GM19397 (cell line): ENCODE results near the gene MAGI1.

Experiments used
- ATAC-seq: cut with Tn5 transposase; IDR thresholded peaks from one replicate; pipeline ENCODE4 v1.9.1; 2021; ENCODE audit warnings: mild to moderate bottlenecking, moderate library complexity; ENCODE audit not compliant: unreplicated experiment

Gene MAGI1

DNA sequence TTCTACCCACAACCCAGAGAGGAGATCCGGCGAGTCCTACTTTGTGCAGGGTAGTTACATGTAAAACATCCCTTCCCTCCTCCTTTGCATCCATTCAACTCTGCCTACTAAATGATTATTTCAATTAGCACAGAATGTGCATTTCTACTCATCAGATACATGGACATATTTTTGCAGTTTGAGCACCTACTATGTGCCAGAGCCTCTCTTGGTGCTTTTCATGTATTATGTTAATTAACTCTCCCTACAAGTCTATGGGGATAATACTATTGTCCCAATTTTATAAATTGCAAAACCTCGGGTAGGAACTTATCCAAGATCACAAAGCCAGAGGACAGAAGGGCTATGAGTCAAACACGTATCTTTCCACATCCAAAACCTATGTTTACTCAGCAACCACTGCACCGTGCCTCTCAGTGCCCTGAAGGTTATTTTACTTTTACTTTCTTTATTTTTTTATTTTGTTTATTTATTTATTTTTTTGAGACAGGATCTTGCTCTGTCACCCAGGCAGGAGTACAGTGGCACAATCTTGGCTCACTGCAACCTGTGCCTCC, 432.8 kb downstream of the MAGI1 start:
- ATAC-seq: no peak

DNA sequence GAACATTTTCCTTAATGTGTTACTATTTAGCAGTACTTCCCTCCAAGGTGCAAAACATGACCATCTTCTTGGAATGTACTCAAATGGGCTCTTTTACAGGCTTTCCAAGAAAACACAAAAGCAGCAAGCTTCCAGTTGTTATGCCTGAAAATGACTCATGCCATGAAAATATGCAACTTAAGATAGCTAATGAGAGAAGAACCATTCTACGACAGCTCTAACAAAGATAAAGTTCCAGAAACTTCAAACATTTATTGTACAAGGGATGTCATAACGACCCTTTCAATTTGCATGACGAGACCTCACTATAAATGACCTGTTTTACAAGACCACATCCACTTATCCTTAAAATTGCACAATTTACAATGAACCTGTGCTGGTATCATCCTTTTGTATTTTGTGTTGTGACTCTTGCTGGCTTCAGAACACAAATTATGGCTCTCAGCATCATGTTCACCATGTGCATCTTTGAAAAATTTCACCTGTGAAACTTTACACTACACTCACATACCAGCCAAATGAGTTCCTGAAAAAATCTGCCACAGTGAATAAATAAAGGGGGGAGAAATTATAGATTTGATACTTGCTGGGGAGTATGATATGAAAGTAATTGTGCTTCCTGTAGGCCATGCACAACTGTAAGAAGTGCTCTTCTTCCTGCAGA, 433.7 kb downstream of the MAGI1 start:
- ATAC-seq: no peak

DNA sequence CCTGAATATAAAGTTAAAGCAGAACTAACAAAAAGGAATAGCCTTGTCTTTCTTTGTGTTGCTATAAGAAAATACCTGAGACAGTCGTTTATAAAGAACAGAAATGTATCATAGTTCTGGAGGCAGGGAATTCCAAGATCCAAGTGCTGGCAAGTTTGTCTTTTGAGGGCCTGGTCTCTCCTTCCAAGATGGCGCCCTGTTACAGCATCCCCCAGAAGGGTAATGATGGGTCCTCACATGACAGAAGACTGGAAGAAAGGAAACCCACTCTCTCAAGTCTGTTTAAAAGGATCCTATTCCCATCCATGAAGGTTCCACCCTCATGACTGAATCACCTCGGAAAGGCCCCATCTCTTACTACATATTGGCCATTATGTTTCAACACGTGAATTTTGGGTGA, 435.1 kb downstream of the MAGI1 start:
- ATAC-seq: no peak

DNA sequence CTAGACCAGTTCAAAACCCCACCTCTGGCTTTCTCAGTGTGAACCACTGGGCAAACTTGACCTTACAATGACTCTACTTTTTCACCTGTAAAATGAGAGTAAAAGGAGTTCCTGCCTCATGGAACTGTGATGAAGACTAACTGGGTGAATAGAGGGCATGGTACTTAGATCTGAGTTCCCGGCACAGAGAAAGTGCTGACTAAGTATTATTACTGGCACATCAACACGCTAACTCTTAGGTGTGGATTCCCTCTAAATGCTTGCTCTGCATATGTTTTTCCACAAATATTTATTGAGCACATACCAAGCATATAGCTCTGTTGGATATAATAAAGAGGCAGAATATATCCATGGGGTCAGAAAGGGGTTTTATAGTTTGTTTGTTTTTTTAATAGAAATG, 437.8 kb downstream of the MAGI1 start:
- ATAC-seq: no peak

DNA sequence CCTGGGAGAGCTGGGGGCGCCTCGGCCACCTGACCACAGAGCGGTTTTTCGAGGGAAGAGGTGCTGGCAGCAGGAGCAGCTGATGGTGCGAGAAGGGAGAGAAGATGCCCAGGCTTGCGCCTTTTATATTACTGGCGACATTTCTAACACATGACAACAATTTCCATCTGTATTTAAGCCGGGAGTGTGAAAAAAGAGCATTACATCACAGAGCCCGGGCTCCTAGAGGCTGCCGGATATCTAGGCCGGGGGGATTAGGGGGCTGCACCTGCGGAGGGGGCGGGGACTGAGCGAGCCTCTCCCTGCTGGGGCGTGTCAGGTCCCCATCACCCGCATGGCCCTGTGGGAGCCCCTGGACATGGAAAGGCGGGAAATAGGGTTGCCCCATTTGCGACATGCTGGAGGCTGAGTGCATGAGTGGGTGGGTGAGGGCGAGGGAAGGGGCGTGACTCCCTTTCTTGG, 440.7 kb downstream of the MAGI1 start:
- ATAC-seq: no peak

DNA sequence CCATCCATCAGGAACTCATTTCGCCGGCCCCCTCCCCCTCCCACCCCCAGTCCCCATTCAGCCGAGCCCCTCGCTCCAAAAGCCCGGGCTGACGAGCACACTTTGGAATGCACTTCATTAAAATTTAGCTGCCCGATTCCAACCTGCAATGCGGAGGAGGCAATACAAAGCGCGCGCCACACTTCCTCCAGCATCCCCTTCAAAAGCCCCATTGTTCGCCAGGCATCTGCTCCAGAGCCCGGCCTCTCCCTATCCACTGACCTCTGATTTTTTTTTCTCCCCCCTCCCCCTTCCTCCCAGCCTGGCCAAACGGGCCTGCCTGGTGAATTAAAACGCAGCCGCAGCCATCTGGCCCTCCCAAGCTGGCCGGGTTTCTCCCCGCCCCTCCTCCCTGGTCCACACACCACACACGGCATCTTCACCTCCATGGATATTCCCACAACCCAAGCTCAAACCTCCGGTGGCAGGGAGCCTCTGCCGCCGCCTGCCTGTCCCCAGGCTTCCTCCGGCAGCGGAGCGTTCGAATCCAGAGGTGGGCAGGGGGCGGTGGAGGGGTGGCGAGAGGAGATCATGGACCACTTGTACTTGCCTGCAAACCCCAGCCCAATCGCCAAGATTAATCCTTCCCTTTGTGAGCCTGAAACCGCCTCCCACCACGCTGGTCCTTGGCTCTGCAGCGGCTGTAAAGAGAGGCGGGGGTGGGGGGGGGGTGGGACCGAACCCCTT, 441.3 kb downstream of the MAGI1 start:
- ATAC-seq: no peak

DNA sequence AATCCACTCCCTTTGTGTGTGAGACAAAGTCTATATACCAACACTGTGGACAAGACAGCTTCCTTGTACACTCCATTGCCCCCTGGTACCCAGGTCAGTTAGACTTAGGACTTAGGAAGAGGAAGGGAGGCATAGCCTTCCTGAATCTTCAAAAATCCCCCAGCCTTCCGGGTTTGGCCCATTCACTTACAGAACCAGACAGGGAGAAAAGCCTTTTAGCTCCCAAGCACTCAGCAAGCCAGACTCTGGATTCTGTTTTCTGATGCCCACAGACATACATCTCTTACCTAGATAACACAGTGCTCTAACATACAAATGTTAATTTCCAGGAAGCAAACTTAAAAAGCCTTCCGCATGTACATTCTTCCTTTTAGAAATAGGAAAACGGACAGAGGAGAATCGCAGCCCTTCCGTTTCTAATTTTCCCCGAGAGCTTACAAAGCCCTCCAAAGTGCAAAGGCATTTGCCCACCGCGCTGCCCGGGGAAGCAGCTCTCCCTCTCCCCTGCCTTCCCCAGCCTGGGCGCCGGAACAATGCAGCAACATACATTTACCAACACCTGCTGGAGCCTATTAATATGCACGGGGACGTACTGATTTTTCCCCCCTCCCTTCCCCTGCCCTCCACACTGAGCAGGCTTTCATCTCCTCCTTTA, 442.0 kb downstream of the MAGI1 start:
- ATAC-seq: no peak

DNA sequence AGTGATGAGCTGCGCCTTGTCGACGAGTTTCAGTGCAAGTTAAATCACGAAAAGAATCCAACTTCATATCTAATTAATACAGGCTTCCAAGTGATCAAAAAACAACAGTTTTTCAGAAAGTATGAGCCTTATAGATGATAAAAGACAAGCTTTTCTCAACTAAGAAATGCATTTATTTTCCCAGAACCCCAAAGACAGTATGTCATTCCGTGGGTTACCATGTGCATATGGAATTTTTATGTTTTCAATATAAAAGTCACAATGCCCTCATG, 442.8 kb downstream of the MAGI1 start:
- ATAC-seq: no peak

DNA sequence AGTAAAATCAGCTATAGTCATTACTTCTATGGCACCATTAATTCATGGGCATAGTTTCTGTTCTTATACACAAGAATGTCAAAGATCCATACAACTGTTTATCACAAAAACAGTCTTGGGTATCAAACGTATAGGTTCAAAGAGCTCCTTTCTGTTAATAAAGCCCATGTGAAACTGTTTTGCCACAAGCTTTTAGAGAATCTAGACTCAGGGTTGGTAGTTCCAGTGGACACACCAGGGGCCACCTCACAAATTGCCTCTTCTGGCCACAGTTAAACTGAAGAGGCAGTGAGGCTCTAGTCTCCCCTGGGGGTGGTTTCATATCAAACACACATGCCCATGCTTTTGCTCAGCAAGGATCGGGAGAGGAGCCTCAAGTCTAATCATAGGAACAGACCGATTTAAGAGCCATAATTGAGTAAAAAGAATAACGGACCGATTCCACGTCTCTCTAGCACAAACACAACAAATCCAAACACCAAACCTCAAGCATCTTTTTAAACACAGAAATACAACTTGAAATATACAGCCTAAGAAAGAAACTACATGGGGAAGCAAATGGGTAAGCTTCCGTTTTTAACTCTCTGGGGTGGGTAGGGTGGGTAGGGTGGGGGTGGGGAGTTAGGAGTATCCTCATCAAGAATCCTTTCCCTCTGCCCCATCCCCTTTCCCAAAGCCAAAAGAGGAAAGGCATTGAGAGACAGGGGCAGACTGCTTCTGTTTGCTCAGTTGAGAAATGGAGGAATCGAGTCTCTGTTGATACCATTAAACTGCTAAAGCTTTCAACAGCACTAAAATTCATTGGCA, 443.3 kb downstream of the MAGI1 start:
- no peak for ATAC-seq

DNA sequence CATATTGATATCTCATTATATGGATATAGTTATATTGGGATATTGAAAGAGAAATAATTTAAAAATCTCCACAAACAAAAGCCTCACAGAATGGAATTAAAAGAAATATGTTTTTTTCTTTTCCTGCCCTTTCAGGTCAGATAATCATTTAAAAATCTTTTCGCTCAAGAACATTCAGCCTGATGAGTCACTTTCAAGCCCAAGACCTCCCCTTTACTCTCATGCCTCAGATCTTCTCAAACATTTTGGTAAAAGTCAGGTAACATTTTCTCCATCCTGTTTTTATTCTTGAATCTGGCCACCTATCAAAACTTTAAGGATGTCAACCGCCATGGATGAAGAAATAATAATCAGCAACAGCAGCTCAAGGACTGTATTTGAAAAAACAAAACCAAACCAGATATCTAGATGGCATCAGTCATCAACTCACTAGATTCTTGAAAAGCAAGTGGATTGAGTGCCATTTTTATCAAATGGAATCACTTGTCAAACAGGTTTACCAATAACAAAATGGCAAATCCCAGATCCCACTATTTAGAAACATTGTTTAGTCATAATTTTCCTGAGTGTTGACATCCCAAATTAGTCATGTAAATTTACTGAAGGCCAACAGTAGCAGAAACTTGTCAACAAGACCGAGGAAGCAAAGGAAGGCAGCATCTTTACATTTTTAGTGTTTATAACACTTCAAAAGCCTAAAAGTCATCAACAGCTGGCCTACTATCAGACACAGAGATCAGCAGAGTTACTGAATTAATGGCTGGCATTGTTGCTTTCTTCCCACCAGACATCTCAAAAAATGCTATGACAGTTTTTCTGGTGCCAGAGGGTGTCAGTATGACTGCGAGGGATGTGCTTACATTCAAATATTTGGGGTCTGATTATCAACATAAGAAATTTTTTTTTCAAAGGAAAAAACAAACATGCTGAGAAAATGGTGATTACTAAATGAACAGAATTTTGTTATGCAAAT, 444.7 kb downstream of the MAGI1 start:
- no peak for ATAC-seq

DNA sequence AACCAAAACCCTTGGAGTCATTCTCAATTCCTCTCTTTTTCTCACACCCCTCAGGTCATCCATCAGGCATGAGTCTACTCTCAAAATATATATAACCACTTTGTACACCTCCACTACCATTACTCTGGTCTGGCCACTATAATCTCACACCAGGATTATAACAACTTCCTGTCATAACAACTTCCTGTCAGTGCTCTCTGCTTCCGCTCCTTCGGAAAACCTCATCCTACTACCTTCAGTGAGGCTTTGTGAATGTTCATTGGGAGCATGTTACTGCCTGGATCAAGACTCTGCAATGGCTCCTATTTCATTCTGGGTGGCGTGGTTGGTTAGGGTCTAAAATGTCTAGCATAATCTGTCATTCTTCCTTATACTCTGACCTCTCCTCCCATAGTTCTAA, 447.4 kb downstream of the MAGI1 start:
- no peak for ATAC-seq

DNA sequence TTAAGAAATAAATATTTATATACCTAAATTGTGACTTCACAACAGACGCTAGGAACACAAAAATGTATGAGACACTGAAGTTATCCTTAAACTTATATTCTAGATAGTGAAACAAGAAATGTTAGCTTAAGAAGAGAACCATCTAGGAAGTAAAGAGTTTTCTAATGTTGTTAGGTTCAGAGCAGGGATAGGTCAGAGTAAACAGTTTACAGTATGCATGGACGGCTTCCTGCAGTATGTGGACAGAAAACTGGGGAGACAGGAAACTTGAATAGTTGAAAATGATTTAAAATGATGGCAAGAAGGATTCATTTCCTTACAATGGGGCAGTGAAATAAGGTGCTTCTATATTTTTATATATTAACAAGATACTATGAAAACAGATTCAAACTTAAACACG, 449.8 kb downstream of the MAGI1 start:
- ATAC-seq: no peak

DNA sequence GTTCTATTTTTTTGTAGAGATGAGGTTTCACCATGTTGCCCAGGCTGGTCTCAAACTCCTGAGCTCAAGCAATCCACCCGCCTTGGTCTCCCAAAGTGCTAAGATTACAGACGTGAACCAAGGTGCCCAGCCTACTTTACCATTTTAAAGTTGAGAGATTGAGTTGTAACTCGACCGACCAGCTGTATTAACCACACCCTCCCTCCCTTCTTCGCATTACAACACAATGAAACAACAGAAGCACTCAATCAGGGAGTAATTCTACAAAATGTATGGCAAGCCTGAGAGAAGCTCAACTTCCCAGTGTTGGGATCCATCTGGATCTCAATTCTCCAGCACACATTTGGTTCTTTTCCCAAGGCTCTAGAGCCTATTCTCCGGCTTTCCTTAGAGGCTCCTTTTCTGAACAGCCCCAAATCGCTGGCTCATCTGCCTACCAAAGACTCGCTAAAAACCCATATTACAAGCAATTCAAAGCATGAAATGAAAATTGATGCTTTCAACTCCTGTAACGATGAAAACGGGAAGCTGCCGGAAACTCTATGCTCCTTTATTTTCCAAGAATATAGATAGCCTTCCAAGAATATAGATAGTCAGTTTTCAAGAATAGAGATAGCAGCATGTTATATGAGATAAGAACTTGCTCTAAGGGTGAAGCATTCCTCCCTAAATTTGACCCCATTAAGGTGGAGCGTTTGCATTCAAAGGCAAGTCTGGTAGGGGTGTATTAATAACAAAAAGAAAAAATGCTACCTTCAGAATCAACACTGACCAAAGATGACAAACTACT, 450.9 kb downstream of the MAGI1 start:
- no peak for ATAC-seq

DNA sequence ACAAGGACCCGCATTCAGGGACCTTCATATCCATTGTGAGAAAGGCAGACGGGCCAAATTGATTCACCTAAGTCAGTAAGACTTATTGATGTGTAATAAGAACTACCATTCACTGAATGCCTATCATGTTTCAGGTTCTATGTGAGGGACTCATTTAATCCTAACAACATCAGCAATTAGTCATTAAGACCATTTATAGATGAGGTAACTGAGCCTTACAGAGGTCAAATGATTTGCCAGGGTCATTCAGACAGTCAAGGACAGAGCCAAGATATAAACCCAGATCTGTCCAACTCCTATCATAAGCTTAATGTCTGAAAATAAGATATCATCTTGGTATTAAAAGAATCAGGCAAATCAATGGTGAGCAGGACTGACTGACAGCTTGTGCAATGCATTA, 453.8 kb downstream of the MAGI1 start:
- ATAC-seq: no peak

DNA sequence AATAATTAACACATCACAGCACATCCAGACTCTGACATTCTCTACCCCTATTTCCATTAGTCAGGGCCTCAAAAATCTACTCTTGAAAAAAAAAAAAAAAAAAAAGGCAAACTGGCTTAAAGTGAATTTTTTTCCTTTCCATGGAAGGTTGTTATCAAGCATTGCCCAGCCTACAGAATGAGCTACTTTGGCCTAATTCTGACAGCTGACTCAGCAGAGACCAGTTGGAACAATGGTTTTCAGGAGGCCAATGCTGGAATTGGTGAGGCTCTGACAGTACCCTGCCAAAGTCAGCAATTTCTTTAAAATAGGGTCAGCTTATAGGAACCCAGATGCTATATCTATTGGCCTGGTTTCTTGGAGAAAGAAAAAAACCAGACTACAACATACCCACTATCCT, 454.7 kb downstream of the MAGI1 start:
- ATAC-seq: no peak

DNA sequence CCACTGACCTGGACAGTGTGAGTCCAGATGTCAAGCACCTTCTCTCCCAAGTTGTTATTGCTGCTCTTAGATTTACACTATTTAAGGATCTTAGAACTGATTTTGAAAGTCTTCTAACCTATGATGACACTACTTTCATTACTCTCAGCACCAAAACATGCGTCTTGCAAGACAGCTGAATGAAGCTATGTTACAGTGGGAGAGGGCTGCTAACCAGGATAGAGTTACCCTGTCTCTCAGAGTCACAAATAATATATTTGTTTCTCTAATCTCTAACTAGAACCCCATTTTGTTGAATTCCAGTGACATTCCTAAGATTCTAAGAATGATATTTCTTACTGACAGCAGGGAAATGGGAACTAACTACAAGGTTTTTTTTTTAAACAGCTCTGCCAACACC, 455.5 kb downstream of the MAGI1 start:
- ATAC-seq: no peak

DNA sequence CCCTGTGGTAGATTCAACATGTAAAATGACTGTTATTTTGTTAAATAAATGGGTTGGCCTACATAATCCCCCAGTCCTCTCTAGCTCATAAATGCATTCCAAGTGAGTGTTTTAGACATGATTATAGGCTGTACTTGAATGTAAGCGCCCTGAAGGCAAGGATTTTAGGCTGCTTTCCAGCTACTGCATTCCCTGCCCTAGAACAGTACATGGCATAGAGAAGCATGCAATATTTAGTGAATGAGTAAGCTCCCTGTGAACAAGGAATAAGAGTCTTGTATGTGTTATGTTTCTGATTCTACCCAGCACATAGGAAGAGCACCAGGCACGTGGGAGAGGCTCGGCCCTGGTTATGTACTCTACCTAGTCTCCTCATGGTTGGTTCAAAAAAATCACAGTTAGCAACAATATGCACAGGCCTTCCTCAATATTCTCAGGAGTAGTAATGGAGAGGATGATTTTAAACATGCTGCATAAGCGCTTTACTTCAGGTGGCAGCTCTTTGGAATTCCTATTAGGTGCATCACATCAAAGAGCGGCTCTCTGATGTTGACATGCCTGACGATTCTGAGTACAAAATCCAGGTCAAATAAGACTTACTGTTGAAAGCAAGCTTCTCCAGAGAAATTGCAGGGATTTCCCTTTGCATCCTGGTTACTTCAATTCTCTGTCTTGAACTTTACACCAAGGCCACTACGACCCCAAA, 456.6 kb downstream of the MAGI1 start:
- no peak for ATAC-seq

DNA sequence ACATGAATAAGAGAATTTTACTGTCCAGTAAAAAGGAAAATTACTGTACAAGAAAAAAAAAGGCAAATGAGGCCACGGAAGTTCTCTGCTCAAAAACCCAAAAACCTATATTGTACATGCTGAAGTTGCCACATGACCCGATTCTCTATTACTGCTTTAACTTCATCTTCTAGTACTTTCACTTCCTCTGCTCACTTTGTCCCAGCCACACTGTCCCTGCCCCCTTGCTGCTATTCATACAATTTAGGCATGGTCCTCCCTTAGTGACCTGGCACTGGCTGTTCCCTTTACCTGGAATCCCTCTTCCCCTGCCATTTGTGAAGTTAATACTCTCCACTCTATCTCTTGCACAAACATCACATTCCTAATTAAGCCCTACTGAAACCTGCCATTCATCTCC, 457.4 kb downstream of the MAGI1 start:
- ATAC-seq: no peak

DNA sequence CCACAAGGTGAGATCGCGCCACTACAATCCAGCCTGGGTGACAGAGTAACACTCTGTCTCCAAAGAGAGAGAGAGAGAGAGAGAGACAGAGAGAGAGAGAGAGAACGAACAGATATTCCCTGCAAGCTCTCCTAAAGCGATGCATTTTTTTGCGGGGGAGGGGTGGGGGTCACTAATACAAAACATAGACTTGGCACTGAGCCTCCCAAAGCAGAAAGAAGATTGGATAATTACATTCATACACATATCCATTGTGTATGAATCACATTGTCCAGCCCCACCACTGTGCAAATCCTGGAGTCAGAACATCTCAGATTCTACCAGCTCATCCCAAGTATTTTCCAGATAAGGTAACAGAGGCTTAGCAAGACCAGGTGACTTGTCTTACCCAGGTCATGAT, 459.9 kb downstream of the MAGI1 start:
- ATAC-seq: no peak
